ENCODE results near the gene RNF180. TPM values are rescaled to one million over a fixed set of nuclear protein-coding genes. Genes with fewer than 3 reads are reported as not detected.
"Not testable (repeated sequence)": the region's sequence is repeated elsewhere in the genome, so short reads cannot be mapped to it uniquely, and the experiment has no call there.

RNF180 gene
- total RNA-seq, 2 donors from 2014 or later: not detected

- no peaks in the 10 kb centered on the region for H3K36me3 Mint-ChIP-seq
- no peak for ATAC-seq
- no peaks in the 10 kb centered on the region for H3K27me3 Mint-ChIP-seq
- no peak overlapping the region for H3K4me3 Mint-ChIP-seq
- no peak overlapping the region for H3K27ac Mint-ChIP-seq
- no peak for DNase-seq (ENCODE audit: low spot score)
- H3K9me3 Mint-ChIP-seq: peaks cover 7% of the 10 kb centered on the region
- no peaks in the 10 kb centered on the region for H3K4me1 Mint-ChIP-seq (ENCODE audit: low read depth in 2 of 2)
Observed at GRCh38 chr5:64323591-64323990, 157.9 kb downstream of the RNF180 start.

GRCh38 chr5:64330728-64331231, 165.1 kb downstream of the RNF180 start:
- Mint-ChIP-seq H3K9me3 (peaks cover 10% of the 10 kb centered on the region), H3K4me1 (ENCODE audit: low read depth in 2 of 2) (no peaks in the 10 kb centered on the region), H3K4me3 (no peak overlapping the region), H3K27ac (no peak overlapping the region), H3K27me3 (no peaks in the 10 kb centered on the region), H3K36me3 (no peaks in the 10 kb centered on the region)
- DNase-seq (ENCODE audit: low spot score): no peak
- ATAC-seq: peak in 1 of 2 donors; percentile 17

- H3K36me3 Mint-ChIP-seq: no peaks in the 10 kb centered on the region
- H3K27me3 Mint-ChIP-seq: no peaks in the 10 kb centered on the region
- no peaks in the 10 kb centered on the region for H3K4me1 Mint-ChIP-seq (ENCODE audit: low read depth in 2 of 2)
- H3K9me3 Mint-ChIP-seq: peaks cover 16% of the 10 kb centered on the region
- H3K27ac Mint-ChIP-seq: no peak overlapping the region
- no peak for ATAC-seq
- H3K4me3 Mint-ChIP-seq: no peak overlapping the region
- DNase-seq (ENCODE audit: low spot score): peak; percentile 53
Observed at GRCh38 chr5:64331597-64332277, 166.1 kb downstream of the RNF180 start.

- H3K27me3 Mint-ChIP-seq: no peaks in the 10 kb centered on the region
- H3K27ac Mint-ChIP-seq: no peak overlapping the region
- H3K9me3 Mint-ChIP-seq: peaks cover 9% of the 10 kb centered on the region
- DNase-seq (ENCODE audit: low spot score) (no peak), ATAC-seq (no peak)
- H3K4me1 Mint-ChIP-seq (ENCODE audit: low read depth in 2 of 2): no peaks in the 10 kb centered on the region
- H3K36me3 Mint-ChIP-seq: no peaks in the 10 kb centered on the region
- H3K4me3 Mint-ChIP-seq: no peak overlapping the region
Observed at GRCh38 chr5:64333886-64334285, 168.2 kb downstream of the RNF180 start.

GRCh38 chr5:64339769-64340168, 174.1 kb downstream of the RNF180 start:
- Mint-ChIP-seq H3K9me3 (peaks cover 21% of the 10 kb centered on the region), H3K4me1 (ENCODE audit: low read depth in 2 of 2) (no peaks in the 10 kb centered on the region), H3K27me3 (no peaks in the 10 kb centered on the region), H3K4me3 (no peak overlapping the region), H3K27ac (no peak overlapping the region), H3K36me3 (no peaks in the 10 kb centered on the region)
- DNase-seq (ENCODE audit: low spot score) (no peak), ATAC-seq (no peak)

- DNase-seq (ENCODE audit: low spot score) (no peak), ATAC-seq (no peak)
- Mint-ChIP-seq H3K9me3 (peaks cover 21% of the 10 kb centered on the region), H3K36me3 (no peaks in the 10 kb centered on the region), H3K4me3 (no peak overlapping the region), H3K4me1 (ENCODE audit: low read depth in 2 of 2) (no peaks in the 10 kb centered on the region), H3K27me3 (no peaks in the 10 kb centered on the region), H3K27ac (no peak overlapping the region)
Observed at GRCh38 chr5:64340293-64340692, 174.7 kb downstream of the RNF180 start.

- DNase-seq (ENCODE audit: low spot score) (no peak), ATAC-seq (no peak)
- H3K36me3 Mint-ChIP-seq: no peaks in the 10 kb centered on the region
- H3K27me3 Mint-ChIP-seq: no peaks in the 10 kb centered on the region
- no peak overlapping the region for H3K4me3 Mint-ChIP-seq
- peaks cover 15% of the 10 kb centered on the region for H3K9me3 Mint-ChIP-seq
- no peak overlapping the region for H3K27ac Mint-ChIP-seq
- H3K4me1 Mint-ChIP-seq (ENCODE audit: low read depth in 2 of 2): no peaks in the 10 kb centered on the region
Observed at GRCh38 chr5:64341340-64341739, 175.7 kb downstream of the RNF180 start.

GRCh38 chr5:64344501-64344900, 178.9 kb downstream of the RNF180 start:
- Mint-ChIP-seq H3K36me3 (no peaks in the 10 kb centered on the region), H3K4me3 (no peak overlapping the region), H3K9me3 (peaks cover 15% of the 10 kb centered on the region), H3K27ac (no peak overlapping the region), H3K27me3 (no peaks in the 10 kb centered on the region), H3K4me1 (ENCODE audit: low read depth in 2 of 2) (no peaks in the 10 kb centered on the region)
- ATAC-seq (no peak), DNase-seq (ENCODE audit: low spot score) (no peak)

GRCh38 chr5:64347309-64347708, 181.7 kb downstream of the RNF180 start:
- DNase-seq (ENCODE audit: low spot score) (no peak), ATAC-seq (no peak)
- Mint-ChIP-seq H3K4me3 (no peak overlapping the region), H3K36me3 (peaks cover 3% of the 10 kb centered on the region), H3K4me1 (ENCODE audit: low read depth in 2 of 2) (no peaks in the 10 kb centered on the region), H3K9me3 (peaks cover 2% of the 10 kb centered on the region), H3K27me3 (no peaks in the 10 kb centered on the region), H3K27ac (no peak overlapping the region)

GRCh38 chr5:64364426-64364825, 198.8 kb downstream of the RNF180 start:
- Mint-ChIP-seq H3K36me3 (peaks cover 12% of the 10 kb centered on the region), H3K9me3 (peaks cover 32% of the 10 kb centered on the region), H3K27me3 (no peaks in the 10 kb centered on the region), H3K4me3 (no peak overlapping the region), H3K27ac (no peak overlapping the region), H3K4me1 (ENCODE audit: low read depth in 2 of 2) (no peaks in the 10 kb centered on the region)
- no peak for DNase-seq (ENCODE audit: low spot score)
- ATAC-seq: no peak

GRCh38 chr5:64384765-64385164, 219.1 kb downstream of the RNF180 start:
- ATAC-seq: no peak
- Mint-ChIP-seq H3K27me3 (no peaks in the 10 kb centered on the region), H3K9me3 (peaks cover 5% of the 10 kb centered on the region), H3K4me3 (no peak overlapping the region), H3K27ac (no peak overlapping the region), H3K36me3 (no peaks in the 10 kb centered on the region), H3K4me1 (ENCODE audit: low read depth in 2 of 2) (no peaks in the 10 kb centered on the region)
- DNase-seq (ENCODE audit: low spot score): no peak

- no peak for ATAC-seq
- H3K4me1 Mint-ChIP-seq (ENCODE audit: low read depth in 2 of 2): no peaks in the 10 kb centered on the region
- no peak for DNase-seq (ENCODE audit: low spot score)
- H3K9me3 Mint-ChIP-seq: peaks cover 4% of the 10 kb centered on the region
- H3K27ac Mint-ChIP-seq: no peak overlapping the region
- no peaks in the 10 kb centered on the region for H3K27me3 Mint-ChIP-seq
- H3K4me3 Mint-ChIP-seq: no peak overlapping the region
- no peaks in the 10 kb centered on the region for H3K36me3 Mint-ChIP-seq
Observed at GRCh38 chr5:64397552-64397951, 231.9 kb downstream of the RNF180 start.

- not testable (repeated sequence) for DNase-seq (ENCODE audit: low spot score); H3K36me3 Mint-ChIP-seq; H3K27me3 Mint-ChIP-seq; H3K27ac Mint-ChIP-seq; H3K4me1 Mint-ChIP-seq (ENCODE audit: low read depth in 2 of 2); H3K4me3 Mint-ChIP-seq; H3K9me3 Mint-ChIP-seq; ATAC-seq
Observed at GRCh38 chr5:64398735-64399134, 233.1 kb downstream of the RNF180 start.

- not testable (repeated sequence) for H3K27ac Mint-ChIP-seq; H3K4me1 Mint-ChIP-seq (ENCODE audit: low read depth in 2 of 2); H3K4me3 Mint-ChIP-seq; ATAC-seq; DNase-seq (ENCODE audit: low spot score); H3K27me3 Mint-ChIP-seq
- H3K36me3 Mint-ChIP-seq: peaks cover 16% of the 10 kb centered on the region
- peaks cover 26% of the 10 kb centered on the region for H3K9me3 Mint-ChIP-seq
Observed at GRCh38 chr5:64407103-64407825, 241.6 kb downstream of the RNF180 start.
